Measurements from ENCODE around the gene POMP.
"Not testable (repeated sequence)": the region's sequence is repeated elsewhere in the genome, so short reads cannot be mapped to it uniquely, and the experiment has no call there.

The POMP gene

DNA sequence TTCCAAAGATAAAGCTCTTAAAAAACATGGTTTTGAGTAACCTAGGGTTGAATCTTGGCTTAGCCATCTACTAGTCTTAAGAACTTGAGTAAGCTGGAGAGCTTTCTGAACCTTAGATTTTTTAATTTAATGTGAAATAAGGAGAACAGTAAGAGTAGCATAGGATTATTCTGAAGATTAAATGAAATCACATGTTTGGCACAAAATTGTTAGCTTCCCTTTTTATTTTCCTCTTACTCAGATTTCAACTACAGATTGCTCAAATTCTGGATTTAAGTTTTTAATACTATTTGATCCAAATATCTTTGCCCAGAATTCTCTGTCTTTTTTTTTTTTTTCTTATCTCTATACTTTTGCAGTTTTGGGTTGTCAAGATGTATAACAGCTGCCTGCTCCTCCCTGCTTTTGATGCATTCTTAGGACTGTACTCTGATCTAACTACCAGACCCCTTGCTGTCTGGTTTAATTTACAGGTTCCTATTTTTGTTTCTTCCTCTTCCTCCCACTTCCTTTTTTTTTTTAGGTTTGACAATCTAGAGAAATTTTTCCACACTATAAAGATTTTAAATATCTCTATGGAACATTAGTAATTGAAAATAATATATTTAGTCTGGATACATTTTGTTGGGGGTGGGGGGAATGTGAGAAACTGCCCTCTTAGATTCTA, 12.3 kb downstream of the POMP start:
- no peak overlapping the region for H3K9ac ChIP-seq (ENCODE audit: low read depth, low read length)
- peaks cover 92% of the 10 kb centered on the region for H3K36me3 ChIP-seq (ENCODE audit: insufficient read depth, low read length)
- no peak overlapping the region for H3K4me2 ChIP-seq (ENCODE audit: low read length)
- H3K9me3 ChIP-seq (replicated peaks; ENCODE audit: low read length): no peaks in the 10 kb centered on the region
- no peak overlapping the region for H3K4me3 ChIP-seq (ENCODE audit: low read length)
- no peaks in the 10 kb centered on the region for H3K27me3 ChIP-seq (ENCODE audit: control insufficient read depth, insufficient read depth, low read length)
- no peaks in the 10 kb centered on the region for H3K4me1 ChIP-seq (ENCODE audit: control insufficient read depth, insufficient read depth, low read length)

DNA sequence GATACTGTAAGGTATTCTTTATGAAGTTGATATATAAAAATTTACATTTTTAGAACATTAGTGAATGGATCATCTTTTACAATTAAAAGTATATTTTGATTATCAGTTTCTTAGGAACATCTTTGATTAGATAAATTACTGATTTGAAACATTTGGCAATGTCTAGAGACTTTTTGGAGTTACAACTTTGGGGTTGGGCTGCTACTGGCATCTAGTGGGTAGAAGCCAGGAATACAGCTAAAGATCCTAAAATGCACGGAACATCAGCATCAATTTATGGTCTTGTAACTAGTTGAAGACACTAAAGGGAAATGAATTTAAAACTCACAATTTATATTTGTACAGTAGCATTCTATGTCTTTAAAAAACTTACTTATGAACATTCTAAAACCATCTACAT, 19.9 kb downstream of the POMP start:
- Histone ChIP-seq H3K4me2 (ENCODE audit: low read length) (no peak overlapping the region), H3K9me3 (replicated peaks; ENCODE audit: low read length) (no peaks in the 10 kb centered on the region), H3K36me3 (ENCODE audit: insufficient read depth, low read length) (peaks cover 53% of the 10 kb centered on the region), H3K4me3 (ENCODE audit: low read length) (no peak overlapping the region), H3K4me1 (ENCODE audit: control insufficient read depth, insufficient read depth, low read length) (no peaks in the 10 kb centered on the region), H3K27me3 (ENCODE audit: control insufficient read depth, insufficient read depth, low read length) (no peaks in the 10 kb centered on the region), H3K9ac (ENCODE audit: low read depth, low read length) (no peak overlapping the region)

DNA sequence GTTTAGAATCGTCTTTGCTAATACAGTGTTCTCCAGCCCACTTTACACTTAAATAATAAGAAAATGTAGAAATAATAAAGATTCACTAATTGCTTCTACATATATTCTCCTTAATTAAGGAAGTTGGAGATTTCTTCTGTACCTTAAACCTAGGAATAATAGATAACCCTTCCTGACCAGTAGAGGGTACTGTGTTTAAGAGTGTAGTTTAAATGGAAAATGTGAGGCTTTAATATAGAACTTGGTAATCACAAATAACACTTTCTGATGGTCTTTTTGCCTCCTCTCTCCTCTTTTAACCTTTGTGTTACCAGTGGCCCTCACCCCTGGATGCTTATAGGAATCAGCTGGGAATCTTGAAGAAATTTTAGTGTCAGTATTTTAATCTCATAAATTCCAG, 20.7 kb downstream of the POMP start:
- Histone ChIP-seq H3K4me1 (ENCODE audit: control insufficient read depth, insufficient read depth, low read length) (no peaks in the 10 kb centered on the region), H3K9ac (ENCODE audit: low read depth, low read length) (no peak overlapping the region), H3K9me3 (replicated peaks; ENCODE audit: low read length) (no peaks in the 10 kb centered on the region), H3K27me3 (ENCODE audit: control insufficient read depth, insufficient read depth, low read length) (no peaks in the 10 kb centered on the region), H3K36me3 (ENCODE audit: insufficient read depth, low read length) (peaks cover 45% of the 10 kb centered on the region), H3K4me2 (ENCODE audit: low read length) (no peak overlapping the region), H3K4me3 (ENCODE audit: low read length) (no peak overlapping the region)

DNA sequence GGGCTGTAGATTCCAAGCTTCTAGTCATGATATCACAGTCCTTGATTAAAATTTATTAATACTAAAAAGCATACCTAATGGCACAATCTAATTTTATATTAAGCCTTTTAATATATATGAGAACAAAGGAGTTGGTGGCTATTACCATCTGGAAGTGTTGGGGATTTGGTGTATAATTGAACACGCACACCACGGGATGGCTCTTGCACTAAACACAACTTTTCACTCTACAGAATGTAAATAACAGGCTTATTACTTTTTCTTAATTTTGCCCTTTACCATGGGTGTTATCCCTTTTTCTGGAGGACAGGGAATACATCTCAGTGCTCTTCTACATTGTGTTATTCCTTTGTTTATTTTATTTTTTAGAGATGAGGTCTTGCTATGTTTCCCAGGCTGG, 21.6 kb downstream of the POMP start:
- peaks cover 36% of the 10 kb centered on the region for H3K36me3 ChIP-seq (ENCODE audit: insufficient read depth, low read length)
- H3K27me3 ChIP-seq (ENCODE audit: control insufficient read depth, insufficient read depth, low read length): no peaks in the 10 kb centered on the region
- H3K4me3 ChIP-seq (ENCODE audit: low read length): no peak overlapping the region
- H3K9ac ChIP-seq (ENCODE audit: low read depth, low read length): no peak overlapping the region
- no peaks in the 10 kb centered on the region for H3K9me3 ChIP-seq (replicated peaks; ENCODE audit: low read length)
- no peak overlapping the region for H3K4me2 ChIP-seq (ENCODE audit: low read length)
- H3K4me1 ChIP-seq (ENCODE audit: control insufficient read depth, insufficient read depth, low read length): no peaks in the 10 kb centered on the region

DNA sequence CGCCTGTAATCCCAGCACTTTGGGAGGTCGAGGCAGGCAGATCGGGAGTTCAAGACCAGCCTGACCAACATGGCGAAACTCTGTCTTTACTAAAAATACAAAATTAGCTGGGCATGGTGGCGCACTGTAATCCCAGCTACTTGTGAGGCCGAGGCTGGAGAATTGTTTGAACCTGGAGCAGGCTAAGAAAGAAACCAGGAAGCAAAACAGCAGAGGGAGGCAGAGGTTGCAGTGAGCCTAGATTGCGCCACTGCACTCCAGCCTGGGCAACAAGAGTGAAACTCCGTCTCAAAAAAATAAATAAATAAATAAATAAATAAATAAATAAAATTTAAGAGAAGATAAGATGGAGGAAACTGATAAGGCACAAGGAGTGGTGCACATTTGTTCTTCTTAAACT, 24.2 kb downstream of the POMP start:
- H3K36me3 ChIP-seq (ENCODE audit: insufficient read depth, low read length): peaks cover 13% of the 10 kb centered on the region
- not testable (repeated sequence) for H3K9me3 ChIP-seq (replicated peaks; ENCODE audit: low read length); H3K4me2 ChIP-seq (ENCODE audit: low read length); H3K4me3 ChIP-seq (ENCODE audit: low read length); H3K27me3 ChIP-seq (ENCODE audit: control insufficient read depth, insufficient read depth, low read length); H3K4me1 ChIP-seq (ENCODE audit: control insufficient read depth, insufficient read depth, low read length); H3K9ac ChIP-seq (ENCODE audit: low read depth, low read length)

DNA sequence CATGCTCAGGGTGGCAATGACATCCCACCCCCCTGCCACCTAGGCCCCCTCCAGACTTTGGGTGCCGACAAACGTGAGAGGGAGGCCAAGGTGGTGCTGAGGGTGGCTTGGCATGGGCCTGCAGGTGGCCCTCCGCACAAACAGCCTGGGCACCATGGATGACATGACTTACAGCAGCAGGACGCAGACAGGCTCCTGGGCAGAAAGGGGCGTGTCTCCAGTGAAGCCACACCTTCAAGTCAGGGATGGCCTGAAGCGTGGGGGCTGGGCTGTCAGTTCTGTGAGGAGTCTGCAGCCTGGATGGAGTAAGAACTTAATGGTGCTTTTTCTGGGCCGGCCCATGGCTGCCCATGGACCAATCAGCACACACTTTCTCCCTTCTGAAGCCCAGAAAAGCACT, 25.3 kb downstream of the POMP start:
- Histone ChIP-seq H3K27me3 (ENCODE audit: control insufficient read depth, insufficient read depth, low read length) (no peaks in the 10 kb centered on the region), H3K4me3 (ENCODE audit: low read length) (no peak overlapping the region), H3K9me3 (replicated peaks; ENCODE audit: low read length) (no peaks in the 10 kb centered on the region), H3K36me3 (ENCODE audit: insufficient read depth, low read length) (peaks cover 3% of the 10 kb centered on the region), H3K9ac (ENCODE audit: low read depth, low read length) (no peak overlapping the region), H3K4me2 (ENCODE audit: low read length) (no peak overlapping the region), H3K4me1 (ENCODE audit: control insufficient read depth, insufficient read depth, low read length) (no peaks in the 10 kb centered on the region)

DNA sequence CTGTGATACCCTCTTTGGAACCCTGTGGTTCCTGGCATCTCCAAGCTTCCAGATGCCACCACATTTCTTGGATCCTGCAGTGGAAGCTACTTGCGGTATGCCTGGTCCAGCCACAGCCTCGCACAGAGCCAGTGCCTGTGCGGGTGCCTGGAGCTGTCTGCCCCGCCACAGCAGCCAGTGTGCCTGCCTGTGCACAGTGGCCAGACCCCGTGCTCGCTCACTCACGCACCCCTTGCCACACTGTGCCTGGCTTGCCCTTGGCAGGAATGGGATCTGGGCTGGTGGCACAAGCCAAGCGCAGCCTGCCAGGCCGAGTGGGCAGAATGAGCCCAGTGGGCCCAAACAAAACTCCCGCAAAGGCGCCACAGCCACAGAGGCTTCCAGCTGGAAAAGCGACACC, 26.2 kb downstream of the POMP start:
- Histone ChIP-seq H3K4me3 (ENCODE audit: low read length) (no peak overlapping the region), H3K4me2 (ENCODE audit: low read length) (no peak overlapping the region), H3K9ac (ENCODE audit: low read depth, low read length) (no peak overlapping the region), H3K4me1 (ENCODE audit: control insufficient read depth, insufficient read depth, low read length) (no peaks in the 10 kb centered on the region), H3K9me3 (replicated peaks; ENCODE audit: low read length) (no peaks in the 10 kb centered on the region), H3K27me3 (ENCODE audit: control insufficient read depth, insufficient read depth, low read length) (no peaks in the 10 kb centered on the region), H3K36me3 (ENCODE audit: insufficient read depth, low read length) (no peaks in the 10 kb centered on the region)

DNA sequence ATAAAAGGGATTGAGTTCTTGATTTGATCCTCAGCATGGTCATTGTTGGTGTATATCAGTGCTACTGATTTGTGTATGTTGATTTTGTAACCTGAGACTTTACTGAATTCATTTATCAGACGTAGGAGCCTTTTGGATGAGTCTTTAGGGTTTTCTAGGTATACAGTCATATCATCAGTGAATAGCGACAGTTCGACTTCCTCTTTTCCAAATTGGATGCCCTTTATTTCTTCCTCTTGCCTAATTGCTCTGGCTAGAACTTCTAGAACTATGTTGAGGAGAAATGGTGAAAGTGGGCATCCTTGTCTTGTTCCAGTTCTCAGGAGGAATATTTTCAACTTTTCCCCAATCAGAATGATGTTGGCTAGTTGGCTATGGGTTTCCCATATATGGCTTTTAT, 27.0 kb downstream of the POMP start:
- no peaks in the 10 kb centered on the region for H3K27me3 ChIP-seq (ENCODE audit: control insufficient read depth, insufficient read depth, low read length)
- H3K9me3 ChIP-seq (replicated peaks; ENCODE audit: low read length): no peaks in the 10 kb centered on the region
- no peaks in the 10 kb centered on the region for H3K36me3 ChIP-seq (ENCODE audit: insufficient read depth, low read length)
- H3K4me3 ChIP-seq (ENCODE audit: low read length): no peak overlapping the region
- H3K4me1 ChIP-seq (ENCODE audit: control insufficient read depth, insufficient read depth, low read length): no peaks in the 10 kb centered on the region
- H3K4me2 ChIP-seq (ENCODE audit: low read length): no peak overlapping the region
- no peak overlapping the region for H3K9ac ChIP-seq (ENCODE audit: low read depth, low read length)

DNA sequence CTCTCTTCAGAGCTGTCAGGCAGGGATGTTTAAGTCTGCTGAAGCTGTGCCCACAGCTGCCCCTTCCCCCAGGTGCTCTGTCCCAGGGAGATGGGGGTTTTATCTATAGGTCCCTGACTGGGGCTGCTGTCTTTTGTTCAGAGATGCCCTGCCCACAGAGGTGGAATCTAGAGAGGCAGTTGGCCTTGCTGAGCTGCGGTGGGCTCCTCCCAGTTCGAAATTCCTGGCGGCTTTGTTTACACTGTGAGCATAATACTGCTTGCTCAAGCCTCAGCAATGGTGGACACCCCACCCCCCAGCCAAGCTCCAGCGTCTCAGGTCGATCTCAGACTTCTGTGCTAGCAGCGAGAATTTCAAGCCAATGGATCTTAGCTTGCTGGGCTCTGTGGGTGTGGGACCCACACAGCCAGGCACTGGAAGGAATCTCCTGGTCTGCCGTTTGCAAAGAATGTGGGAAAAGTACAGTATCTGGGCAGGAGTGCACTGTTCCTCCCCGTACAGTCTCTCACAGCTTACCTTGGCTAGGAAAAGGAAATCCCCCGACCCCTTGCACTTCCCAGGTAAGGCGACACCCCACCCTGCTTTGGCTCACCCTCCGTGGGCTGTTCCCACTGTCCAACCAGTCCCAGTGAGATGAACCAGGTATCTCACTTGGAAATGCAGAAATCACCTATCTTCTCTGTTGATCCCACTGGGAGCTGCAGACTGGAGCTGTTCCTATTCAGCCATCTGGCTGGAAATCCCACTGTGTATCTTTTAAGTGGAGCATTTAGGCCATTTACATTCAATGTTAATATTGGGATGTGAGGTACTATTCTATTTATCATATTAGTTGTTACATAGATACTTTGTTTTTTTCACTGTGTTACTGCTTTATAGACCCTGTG, 34.9 kb downstream of the POMP start:
- Histone ChIP-seq H3K4me2 (ENCODE audit: low read length) (peak overlapping the region; percentile 42), H3K4me1 (ENCODE audit: control insufficient read depth, insufficient read depth, low read length) (peaks cover 13% of the 10 kb centered on the region)
- not testable (repeated sequence) for H3K9ac ChIP-seq (ENCODE audit: low read depth, low read length); H3K4me3 ChIP-seq (ENCODE audit: low read length); H3K36me3 ChIP-seq (ENCODE audit: insufficient read depth, low read length); H3K9me3 ChIP-seq (replicated peaks; ENCODE audit: low read length); H3K27me3 ChIP-seq (ENCODE audit: control insufficient read depth, insufficient read depth, low read length)

DNA sequence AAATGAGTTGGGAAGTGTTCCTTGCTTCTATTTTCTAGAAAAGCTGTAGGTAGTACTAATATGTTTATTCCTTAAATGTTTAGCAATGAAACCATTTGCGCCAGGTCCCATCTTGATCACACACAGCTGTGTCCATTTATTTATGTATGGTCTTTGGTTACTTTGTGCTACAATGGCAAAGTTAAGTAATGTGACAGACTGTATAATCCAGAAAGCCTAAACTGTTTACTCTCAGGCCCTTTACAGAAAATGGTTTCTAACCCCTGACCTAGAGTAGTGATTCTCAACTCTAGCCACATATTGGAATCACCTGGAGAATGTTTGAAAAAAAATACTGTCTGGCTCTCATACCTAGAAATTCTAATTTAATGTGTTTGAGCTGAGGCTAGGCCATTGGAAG, 38.5 kb downstream of the POMP start:
- H3K4me1 ChIP-seq (ENCODE audit: control insufficient read depth, insufficient read depth, low read length): peaks cover 13% of the 10 kb centered on the region
- H3K27me3 ChIP-seq (ENCODE audit: control insufficient read depth, insufficient read depth, low read length): no peaks in the 10 kb centered on the region
- peaks cover 18% of the 10 kb centered on the region for H3K36me3 ChIP-seq (ENCODE audit: insufficient read depth, low read length)
- no peak overlapping the region for H3K4me3 ChIP-seq (ENCODE audit: low read length)
- no peaks in the 10 kb centered on the region for H3K9me3 ChIP-seq (replicated peaks; ENCODE audit: low read length)
- H3K9ac ChIP-seq (ENCODE audit: low read depth, low read length): no peak overlapping the region
- no peak overlapping the region for H3K4me2 ChIP-seq (ENCODE audit: low read length)

DNA sequence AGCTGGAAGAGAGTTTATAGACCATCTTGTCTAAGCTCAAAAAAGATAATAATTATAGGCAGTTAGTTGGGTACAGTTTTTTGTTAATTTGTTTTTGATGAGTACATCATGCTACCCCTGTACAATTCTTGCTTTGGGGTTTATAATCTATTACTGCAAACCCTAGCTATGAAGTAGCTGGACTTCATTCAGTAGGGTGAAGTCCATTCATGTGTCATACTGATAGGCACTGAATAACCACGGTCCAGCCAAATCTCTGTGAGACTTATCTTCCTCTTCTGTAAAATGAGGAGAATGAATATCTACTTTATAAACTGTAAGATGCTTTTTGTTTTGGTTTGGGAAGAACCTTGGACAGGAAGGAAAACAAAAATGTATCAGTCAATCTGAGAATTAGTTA, 40.3 kb downstream of the POMP start:
- peaks cover 8% of the 10 kb centered on the region for H3K4me1 ChIP-seq (ENCODE audit: control insufficient read depth, insufficient read depth, low read length)
- no peaks in the 10 kb centered on the region for H3K9me3 ChIP-seq (replicated peaks; ENCODE audit: low read length)
- no peak overlapping the region for H3K9ac ChIP-seq (ENCODE audit: low read depth, low read length)
- H3K4me2 ChIP-seq (ENCODE audit: low read length): no peak overlapping the region
- H3K36me3 ChIP-seq (ENCODE audit: insufficient read depth, low read length): peaks cover 18% of the 10 kb centered on the region
- H3K27me3 ChIP-seq (ENCODE audit: control insufficient read depth, insufficient read depth, low read length): no peaks in the 10 kb centered on the region
- no peak overlapping the region for H3K4me3 ChIP-seq (ENCODE audit: low read length)

DNA sequence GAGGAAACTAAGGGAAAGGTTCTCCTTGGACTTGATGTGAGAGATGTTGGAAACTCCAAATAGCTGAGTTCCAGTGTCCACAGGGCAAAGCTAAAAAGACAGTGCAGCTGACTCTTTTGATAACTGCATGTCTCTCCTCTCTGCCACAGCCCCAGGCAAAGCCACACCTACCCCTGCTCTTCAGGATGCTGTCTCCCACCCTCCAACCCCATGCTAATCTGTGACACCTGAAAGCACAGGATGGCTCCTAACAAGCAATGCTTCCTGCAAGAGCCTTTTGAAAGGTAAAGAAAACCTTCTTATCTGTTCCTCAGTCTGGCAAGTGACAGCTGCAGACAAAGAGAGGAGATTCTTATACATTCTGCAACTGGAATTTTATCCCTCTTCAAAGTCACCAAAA, 45.4 kb downstream of the POMP start:
- H3K36me3 ChIP-seq (ENCODE audit: insufficient read depth, low read length): peaks cover 14% of the 10 kb centered on the region
- no peak overlapping the region for H3K9ac ChIP-seq (ENCODE audit: low read depth, low read length)
- no peak overlapping the region for H3K4me3 ChIP-seq (ENCODE audit: low read length)
- no peak overlapping the region for H3K4me2 ChIP-seq (ENCODE audit: low read length)
- H3K4me1 ChIP-seq (ENCODE audit: control insufficient read depth, insufficient read depth, low read length): peaks cover 12% of the 10 kb centered on the region
- H3K27me3 ChIP-seq (ENCODE audit: control insufficient read depth, insufficient read depth, low read length): no peaks in the 10 kb centered on the region
- no peaks in the 10 kb centered on the region for H3K9me3 ChIP-seq (replicated peaks; ENCODE audit: low read length)

Measured in skeletal muscle satellite cell (primary cell).